Astrocyte of the cerebellum (primary cell): Measurements from ENCODE around the gene CASQ1.
A peak's percentile ranks its signal among the peaks of the same experiment; 100 is the strongest.

ENCODE experiments used
- DNase-seq: peaks from one replicate; pipeline ENCODE4 v3.0.0-alpha.2; 2011; ENCODE audit warnings: low read depth
- H3K4me3 ChIP-seq: 2 replicates; pipeline ENCODE4 v1.5.1; 2011; ENCODE audit warnings: mild to moderate bottlenecking, low read depth, low read length, moderate library complexity
- in situ Hi-C: cut with HindIII; loops from 2 replicates; pipeline ENCODE4 v1.10.0; 2017; ENCODE audit warnings: low sequenced_read_pairs
- TF ChIP-seq, protein P1 (sequence below): IDR thresholded peaks from 2 replicates; pipeline ENCODE4 v1.5.1; 2012; ENCODE audit warnings: low read length, low read depth, moderate library complexity, mild to moderate bottlenecking; ENCODE audit errors: missing control alignments

CASQ1 gene

DNA sequence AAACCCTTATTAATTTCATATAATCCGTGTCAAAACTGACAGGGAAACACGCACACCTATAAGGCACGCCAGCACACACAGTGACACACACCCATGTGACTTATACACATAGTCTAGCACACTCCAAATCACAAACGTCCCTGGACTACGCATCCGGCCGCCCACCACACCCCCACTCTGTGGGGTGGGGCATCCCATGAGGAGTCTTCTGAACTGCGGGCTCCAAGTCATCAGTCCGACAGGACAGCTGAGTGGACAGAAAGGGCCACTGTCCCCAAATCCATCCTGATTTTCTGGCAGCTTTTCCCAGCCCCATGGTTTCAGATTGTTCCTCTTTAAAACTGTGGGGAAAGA, 15.6 kb downstream of the CASQ1 start:
- TF ChIP-seq, protein P1, sequence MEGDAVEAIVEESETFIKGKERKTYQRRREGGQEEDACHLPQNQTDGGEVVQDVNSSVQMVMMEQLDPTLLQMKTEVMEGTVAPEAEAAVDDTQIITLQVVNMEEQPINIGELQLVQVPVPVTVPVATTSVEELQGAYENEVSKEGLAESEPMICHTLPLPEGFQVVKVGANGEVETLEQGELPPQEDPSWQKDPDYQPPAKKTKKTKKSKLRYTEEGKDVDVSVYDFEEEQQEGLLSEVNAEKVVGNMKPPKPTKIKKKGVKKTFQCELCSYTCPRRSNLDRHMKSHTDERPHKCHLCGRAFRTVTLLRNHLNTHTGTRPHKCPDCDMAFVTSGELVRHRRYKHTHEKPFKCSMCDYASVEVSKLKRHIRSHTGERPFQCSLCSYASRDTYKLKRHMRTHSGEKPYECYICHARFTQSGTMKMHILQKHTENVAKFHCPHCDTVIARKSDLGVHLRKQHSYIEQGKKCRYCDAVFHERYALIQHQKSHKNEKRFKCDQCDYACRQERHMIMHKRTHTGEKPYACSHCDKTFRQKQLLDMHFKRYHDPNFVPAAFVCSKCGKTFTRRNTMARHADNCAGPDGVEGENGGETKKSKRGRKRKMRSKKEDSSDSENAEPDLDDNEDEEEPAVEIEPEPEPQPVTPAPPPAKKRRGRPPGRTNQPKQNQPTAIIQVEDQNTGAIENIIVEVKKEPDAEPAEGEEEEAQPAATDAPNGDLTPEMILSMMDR: no peak
- H3K4me3 ChIP-seq: peak overlapping the region; percentile 96
- in situ Hi-C loops: no loop called here
- DNase-seq: no peak

DNA sequence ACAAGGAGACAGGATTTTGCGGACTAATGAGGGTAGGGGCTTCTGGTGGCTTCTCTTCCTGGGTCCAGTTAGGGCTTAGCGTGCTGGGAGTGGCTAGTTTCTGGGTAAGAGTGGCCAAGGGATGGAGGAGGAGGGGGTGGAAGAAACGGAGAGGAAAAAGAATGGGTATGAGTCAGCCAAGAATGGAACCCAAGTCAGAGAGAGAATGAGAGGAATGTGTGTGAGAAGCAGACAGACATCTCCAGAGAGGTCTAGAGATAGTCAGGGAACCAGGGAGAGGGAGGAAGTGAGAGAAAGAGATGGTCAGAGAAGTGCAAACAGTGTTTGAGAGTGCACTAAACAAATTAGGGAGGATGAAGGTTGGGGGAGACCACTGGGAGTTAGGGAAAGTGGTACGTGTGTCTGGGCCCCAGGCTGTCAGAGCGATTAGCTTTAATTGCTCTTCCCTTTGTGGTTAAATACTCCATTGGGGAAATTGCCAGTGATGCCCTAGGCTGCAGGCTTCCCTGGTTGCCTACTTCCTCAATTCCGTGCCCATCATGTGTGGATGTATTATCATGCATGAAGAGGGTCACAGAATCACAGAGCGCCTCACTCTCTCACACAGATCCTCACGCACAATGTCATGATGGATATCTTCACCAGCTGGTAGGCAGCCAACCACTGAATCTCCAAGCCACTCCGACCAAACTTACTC, 16.2 kb downstream of the CASQ1 start:
- in situ Hi-C loops: no loop called here
- TF ChIP-seq, protein P1: no peak
- DNase-seq: peak; percentile 77
- peak overlapping the region; percentile 96 for H3K4me3 ChIP-seq

DNA sequence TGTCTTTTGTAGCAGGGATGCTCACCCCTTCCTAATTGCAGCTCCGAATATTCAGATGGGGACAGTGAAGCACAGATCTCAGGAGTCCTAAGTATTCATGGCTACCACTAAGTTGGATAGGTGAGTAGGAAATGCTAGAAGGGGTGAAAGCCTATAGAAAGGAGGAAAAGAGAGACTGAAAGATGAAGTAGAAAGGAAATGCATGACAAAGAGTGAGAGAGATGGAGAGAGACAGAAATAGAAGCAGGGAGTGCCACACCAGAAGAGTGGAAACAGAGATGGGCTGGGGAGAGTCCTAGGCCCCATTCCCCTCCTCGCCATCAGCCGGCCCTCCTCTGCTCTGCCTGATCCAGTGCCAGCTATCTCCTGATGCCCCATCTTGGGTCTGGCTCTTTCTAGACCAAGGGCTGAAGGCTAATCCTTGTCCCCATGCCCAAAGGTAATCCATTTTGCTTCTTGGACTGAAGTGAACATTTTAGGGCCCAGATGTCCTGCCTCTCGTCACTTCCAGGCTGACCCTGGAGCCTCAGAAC, 16.8 kb downstream of the CASQ1 start:
- H3K4me3 ChIP-seq: peak overlapping the region; percentile 96
- TF ChIP-seq, protein P1: no peak
- in situ Hi-C loops: no loop called here
- no peak for DNase-seq

DNA sequence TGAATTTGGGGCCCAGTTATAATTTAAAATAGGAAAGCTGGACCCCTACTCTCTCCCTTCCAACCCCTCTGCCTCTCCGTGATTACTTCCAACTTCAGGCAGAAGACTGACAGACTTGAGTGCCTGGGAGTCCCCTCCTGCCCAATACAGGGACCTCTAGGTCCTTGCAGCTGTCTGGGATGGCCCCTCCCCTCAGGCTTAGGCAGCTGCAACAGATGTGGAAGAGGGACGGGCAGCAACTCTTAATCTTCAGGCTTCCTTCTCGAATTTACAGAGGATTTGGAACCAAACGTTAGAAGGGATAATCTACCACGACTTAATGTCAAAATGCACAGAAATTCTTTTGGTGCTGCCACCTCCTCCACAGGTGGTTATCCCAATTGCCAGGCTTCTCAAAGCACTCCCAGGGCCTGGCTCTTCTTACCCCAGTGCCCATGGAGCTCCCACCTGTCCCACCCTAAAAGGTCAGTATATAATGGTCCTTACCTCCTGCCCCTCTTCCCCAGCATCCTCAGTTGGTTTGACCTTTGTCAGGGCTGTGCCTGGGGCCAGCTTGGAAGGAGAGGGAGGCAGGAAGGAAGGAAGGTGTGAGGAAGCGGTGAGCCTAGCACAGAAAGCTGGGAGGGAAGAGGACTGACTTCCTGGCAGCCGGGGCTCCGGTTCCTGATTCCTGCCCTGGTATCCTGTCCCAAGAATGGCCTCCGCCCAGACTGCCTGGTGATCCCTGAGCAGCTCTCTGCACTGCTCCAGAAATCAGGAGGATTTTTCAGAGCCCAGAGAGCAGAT, 17.6 kb downstream of the CASQ1 start:
- in situ Hi-C loops: no loop called here
- TF ChIP-seq, protein P1: no peak

DNA sequence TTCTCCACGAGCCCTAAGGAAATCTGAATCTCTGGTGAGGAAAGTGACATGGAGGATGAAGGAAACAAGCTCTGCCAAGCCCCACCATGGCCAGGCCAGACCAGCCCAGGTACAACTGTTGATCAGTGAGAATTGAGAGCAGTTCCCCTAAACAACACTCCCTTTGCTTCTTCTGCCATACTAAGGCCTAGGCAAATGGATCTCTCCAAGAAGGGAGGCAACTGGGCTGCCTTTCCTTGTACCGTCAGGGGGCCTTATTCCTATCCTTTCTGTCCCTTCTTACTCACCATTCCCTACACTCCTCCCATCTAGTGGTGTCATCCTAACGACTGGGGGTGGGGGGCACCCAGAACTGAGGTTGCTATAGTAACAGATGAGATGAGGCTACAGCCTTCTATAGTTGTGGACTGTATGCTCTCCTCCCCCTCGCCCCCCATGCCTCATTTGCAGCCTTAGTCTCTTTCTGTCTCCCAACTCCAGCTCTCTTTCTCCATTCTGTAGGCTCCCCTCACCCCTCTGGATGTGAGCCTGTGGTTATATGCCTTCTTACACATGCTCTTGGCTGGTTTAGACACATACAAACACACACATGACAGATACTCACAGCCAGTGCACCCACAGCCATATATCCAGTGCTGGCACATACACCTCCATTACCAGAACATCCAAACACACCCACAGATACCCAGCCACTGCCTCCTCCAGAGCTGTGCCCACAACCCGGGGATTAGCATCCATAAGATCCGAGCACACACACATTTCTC, 18.4 kb downstream of the CASQ1 start:
- in situ Hi-C loops: no loop called here
- TF ChIP-seq, protein P1: no peak
- H3K4me3 ChIP-seq: no peak overlapping the region
- DNase-seq: no peak

More for the DNA sequence above, 17.6 kb downstream of the CASQ1 start:
- no peak for DNase-seq
- no peak overlapping the region for H3K4me3 ChIP-seq

DNA sequence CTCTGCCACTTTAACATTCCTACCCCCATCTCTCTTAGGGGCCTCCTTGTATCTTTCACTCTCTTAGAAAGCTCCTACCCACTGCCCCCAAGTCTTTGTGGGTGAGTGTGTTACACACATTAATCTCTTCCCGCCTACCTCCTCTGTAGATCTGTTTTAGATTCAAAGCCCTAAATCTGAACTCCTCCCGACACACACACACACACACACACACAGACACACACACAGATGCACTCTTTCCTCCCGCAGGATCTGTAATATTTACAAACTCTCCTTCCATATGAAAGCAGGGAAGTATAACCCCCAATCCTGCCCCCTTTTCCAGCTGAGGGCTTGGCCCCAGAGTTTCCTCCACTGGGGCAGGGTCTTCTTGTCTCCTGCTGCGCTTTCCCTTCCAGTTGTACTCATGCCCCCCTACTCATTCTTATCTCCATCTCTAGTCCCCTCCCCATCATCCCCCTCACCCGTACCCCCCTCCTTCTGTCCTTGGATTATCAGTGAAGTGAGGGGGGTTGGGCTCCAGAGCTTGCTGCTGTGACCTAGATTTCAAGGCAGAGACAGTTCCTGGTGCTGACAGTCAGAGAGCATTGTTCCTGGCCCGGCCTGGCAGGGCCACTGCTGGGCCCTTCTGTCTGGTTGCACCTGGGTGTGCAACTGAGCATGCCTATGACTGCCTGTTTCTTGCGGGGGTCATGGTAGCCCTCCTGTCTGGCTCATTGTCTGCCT, 19.1 kb downstream of the CASQ1 start:
- DNase-seq: no peak
- in situ Hi-C loops: no loop called here
- TF ChIP-seq, protein P1: no peak
- no peak overlapping the region for H3K4me3 ChIP-seq
